ENCODE data around the gene CHMP4A. TPM values are rescaled to one million over a fixed set of nuclear protein-coding genes. Genes with fewer than 3 reads are reported as not detected.

CHMP4A gene
- total and polyA plus RNA-seq, 2 of the 13 experiments (the other 11 are each of a cell fraction or from before 2014, with no cell fraction given), result 83.6 to 113 TPM

DNA sequence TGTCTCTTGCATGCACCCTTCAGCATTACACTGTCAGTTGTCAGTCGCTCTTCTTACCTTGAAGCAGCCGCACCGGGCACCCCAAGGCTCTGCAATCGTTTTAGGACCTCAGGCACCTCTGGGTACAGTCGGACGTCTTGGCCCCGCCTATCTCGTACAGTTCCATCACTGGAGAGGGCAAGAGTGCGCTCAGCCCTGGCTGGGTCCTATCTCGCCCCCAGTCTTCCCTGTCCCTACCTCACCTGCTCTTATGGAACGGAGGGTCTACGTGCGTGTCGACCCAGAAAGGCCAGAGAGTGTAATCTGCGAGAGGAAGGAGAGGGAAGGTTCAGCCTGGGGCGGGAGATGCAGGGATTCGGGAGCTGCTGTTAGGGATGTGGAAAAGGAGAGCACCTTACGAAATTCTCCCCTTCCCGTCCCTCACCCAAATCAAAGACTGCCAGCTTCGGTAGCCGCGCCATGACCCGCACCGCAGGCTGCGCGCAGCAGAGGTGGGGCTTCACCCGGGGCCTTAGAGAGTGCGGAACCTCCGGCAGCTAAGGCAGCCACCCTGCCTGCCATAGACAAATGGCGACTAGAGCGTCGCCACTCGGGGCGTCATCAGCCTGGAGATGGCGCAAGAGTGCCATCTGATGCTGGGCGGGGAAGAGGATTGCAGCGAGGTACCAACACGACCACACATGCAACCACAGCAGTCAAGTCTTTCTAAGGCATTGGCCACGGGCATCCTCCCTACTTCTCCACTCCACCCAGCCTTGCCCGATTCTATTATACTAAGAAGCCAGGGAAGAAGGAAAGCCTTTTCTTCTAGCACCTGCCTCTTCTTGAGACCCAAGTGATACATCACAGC, 2.4 kb upstream of the CHMP4A start, which contains the start of gene MDP1 (continued):
- TF ChIP-seq, protein P1, sequence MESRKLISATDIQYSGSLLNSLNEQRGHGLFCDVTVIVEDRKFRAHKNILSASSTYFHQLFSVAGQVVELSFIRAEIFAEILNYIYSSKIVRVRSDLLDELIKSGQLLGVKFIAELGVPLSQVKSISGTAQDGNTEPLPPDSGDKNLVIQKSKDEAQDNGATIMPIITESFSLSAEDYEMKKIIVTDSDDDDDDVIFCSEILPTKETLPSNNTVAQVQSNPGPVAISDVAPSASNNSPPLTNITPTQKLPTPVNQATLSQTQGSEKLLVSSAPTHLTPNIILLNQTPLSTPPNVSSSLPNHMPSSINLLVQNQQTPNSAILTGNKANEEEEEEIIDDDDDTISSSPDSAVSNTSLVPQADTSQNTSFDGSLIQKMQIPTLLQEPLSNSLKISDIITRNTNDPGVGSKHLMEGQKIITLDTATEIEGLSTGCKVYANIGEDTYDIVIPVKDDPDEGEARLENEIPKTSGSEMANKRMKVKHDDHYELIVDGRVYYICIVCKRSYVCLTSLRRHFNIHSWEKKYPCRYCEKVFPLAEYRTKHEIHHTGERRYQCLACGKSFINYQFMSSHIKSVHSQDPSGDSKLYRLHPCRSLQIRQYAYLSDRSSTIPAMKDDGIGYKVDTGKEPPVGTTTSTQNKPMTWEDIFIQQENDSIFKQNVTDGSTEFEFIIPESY (CRISPR knock-in tag; IDR thresholded peaks at IDR 0.05), result 0 out of 2 replicates have a peak, but pooled peaks have one; percentile 71
- peak; percentile 98 for TF ChIP-seq ZNF615 (CRISPR knock-in tag; IDR thresholded peaks at IDR 0.05; ENCODE audit: borderline replicate concordance)
- peak; percentile 67 for TF ChIP-seq HCFC1 (IDR thresholded peaks at IDR 0.05; ENCODE audit: low read depth, low read length)
- peak; percentile 85 for TF ChIP-seq ZNF235 (CRISPR knock-in tag; IDR thresholded peaks at IDR 0.05; ENCODE audit: borderline replicate concordance)
- TF ChIP-seq, protein P2, sequence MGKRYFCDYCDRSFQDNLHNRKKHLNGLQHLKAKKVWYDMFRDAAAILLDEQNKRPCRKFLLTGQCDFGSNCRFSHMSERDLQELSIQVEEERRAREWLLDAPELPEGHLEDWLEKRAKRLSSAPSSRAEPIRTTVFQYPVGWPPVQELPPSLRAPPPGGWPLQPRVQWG (CRISPR knock-in tag; IDR thresholded peaks at IDR 0.05; ENCODE audit: borderline replicate concordance, low read depth), result no peak
- TF ChIP-seq, protein P3, sequence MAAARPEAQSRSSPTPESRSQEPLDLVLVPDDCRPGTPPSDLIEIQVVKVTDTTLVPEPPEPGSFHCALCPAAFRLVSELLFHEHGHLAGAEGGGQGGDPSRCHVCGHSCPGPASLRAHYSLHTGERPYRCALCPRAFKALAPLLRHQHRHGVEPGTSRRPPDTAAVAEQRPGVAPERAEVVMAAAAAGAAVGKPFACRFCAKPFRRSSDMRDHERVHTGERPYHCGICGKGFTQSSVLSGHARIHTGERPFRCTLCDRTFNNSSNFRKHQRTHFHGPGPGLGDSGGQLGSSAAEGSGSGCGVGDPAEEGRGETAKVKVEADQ (CRISPR knock-in tag; IDR thresholded peaks at IDR 0.05; ENCODE audit: borderline replicate concordance), result no peak
- TF ChIP-seq PCBP2 (optimal IDR thresholded peaks at IDR 0.05; ENCODE audit: low read depth, low read length, poor library complexity, severe bottlenecking), result no peak
- peak; percentile 89 for TF ChIP-seq ZMYM3 (CRISPR knock-in tag; IDR thresholded peaks at IDR 0.05)
- TF ChIP-seq ZNF816 (CRISPR knock-in tag; IDR thresholded peaks at IDR 0.05; ENCODE audit: borderline replicate concordance), result no peak
- peak; percentile 69; the same call in 1 of the 2 replicates for TF ChIP-seq TGIF2 (CRISPR knock-in tag; IDR thresholded peaks at IDR 0.05)
- TF ChIP-seq, protein P4, sequence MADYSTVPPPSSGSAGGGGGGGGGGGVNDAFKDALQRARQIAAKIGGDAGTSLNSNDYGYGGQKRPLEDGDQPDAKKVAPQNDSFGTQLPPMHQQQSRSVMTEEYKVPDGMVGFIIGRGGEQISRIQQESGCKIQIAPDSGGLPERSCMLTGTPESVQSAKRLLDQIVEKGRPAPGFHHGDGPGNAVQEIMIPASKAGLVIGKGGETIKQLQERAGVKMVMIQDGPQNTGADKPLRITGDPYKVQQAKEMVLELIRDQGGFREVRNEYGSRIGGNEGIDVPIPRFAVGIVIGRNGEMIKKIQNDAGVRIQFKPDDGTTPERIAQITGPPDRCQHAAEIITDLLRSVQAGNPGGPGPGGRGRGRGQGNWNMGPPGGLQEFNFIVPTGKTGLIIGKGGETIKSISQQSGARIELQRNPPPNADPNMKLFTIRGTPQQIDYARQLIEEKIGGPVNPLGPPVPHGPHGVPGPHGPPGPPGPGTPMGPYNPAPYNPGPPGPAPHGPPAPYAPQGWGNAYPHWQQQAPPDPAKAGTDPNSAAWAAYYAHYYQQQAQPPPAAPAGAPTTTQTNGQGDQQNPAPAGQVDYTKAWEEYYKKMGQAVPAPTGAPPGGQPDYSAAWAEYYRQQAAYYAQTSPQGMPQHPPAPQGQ (CRISPR knock-in tag; IDR thresholded peaks at IDR 0.05; ENCODE audit: borderline replicate concordance), result no peak
- peak; percentile 98 for TF ChIP-seq TOPORS (CRISPR knock-in tag; IDR thresholded peaks at IDR 0.05)
- TF ChIP-seq, protein P5, sequence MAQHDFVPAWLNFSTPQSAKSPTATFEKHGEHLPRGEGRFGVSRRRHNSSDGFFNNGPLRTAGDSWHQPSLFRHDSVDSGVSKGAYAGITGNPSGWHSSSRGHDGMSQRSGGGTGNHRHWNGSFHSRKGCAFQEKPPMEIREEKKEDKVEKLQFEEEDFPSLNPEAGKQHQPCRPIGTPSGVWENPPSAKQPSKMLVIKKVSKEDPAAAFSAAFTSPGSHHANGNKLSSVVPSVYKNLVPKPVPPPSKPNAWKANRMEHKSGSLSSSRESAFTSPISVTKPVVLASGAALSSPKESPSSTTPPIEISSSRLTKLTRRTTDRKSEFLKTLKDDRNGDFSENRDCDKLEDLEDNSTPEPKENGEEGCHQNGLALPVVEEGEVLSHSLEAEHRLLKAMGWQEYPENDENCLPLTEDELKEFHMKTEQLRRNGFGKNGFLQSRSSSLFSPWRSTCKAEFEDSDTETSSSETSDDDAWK (CRISPR knock-in tag; IDR thresholded peaks at IDR 0.05), result no peak
- peak; percentile 96 for TF ChIP-seq THAP11 (CRISPR knock-in tag; IDR thresholded peaks at IDR 0.05)
- TF ChIP-seq HDAC6 (IDR thresholded peaks at IDR 0.05; ENCODE audit: low read depth, low read length), result no peak
- TF ChIP-seq, protein P6, sequence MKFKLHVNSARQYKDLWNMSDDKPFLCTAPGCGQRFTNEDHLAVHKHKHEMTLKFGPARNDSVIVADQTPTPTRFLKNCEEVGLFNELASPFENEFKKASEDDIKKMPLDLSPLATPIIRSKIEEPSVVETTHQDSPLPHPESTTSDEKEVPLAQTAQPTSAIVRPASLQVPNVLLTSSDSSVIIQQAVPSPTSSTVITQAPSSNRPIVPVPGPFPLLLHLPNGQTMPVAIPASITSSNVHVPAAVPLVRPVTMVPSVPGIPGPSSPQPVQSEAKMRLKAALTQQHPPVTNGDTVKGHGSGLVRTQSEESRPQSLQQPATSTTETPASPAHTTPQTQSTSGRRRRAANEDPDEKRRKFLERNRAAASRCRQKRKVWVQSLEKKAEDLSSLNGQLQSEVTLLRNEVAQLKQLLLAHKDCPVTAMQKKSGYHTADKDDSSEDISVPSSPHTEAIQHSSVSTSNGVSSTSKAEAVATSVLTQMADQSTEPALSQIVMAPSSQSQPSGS (CRISPR knock-in tag; IDR thresholded peaks at IDR 0.05), result peak; percentile 98
- peak; percentile 88; the same call in 1 of the 2 replicates for TF ChIP-seq REXO4 (CRISPR knock-in tag; IDR thresholded peaks at IDR 0.05; ENCODE audit: borderline replicate concordance)
- peak; percentile 98 for TF ChIP-seq ZNF430 (CRISPR knock-in tag; IDR thresholded peaks at IDR 0.05)
- TF ChIP-seq, protein P7, sequence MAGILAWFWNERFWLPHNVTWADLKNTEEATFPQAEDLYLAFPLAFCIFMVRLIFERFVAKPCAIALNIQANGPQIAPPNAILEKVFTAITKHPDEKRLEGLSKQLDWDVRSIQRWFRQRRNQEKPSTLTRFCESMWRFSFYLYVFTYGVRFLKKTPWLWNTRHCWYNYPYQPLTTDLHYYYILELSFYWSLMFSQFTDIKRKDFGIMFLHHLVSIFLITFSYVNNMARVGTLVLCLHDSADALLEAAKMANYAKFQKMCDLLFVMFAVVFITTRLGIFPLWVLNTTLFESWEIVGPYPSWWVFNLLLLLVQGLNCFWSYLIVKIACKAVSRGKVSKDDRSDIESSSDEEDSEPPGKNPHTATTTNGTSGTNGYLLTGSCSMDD (CRISPR knock-in tag; IDR thresholded peaks at IDR 0.05), result no peak

Measured in HepG2 (cell line).